Measurements from ENCODE around the gene FGF9. TPM values are rescaled to one million over a fixed set of nuclear protein-coding genes. Genes with fewer than 3 reads are reported as not detected.

The FGF9 gene
- total and polyA plus RNA-seq, 2 of the 8 experiments (the other 6 are each of a cell fraction or from before 2014, with no cell fraction given): 0.02 TPM; not detected in 1

GRCh38 chr13:21735701-21736401 lies 65.0 kb downstream of the FGF9 start:
- Histone ChIP-seq H2BK20ac (ENCODE audit: low read length) (no peak overlapping the region), H3K27me3 (replicated peaks in 1 of 4; ENCODE audit: control insufficient read depth in 3 of 4, extremely low read depth in 1 of 4, insufficient read depth in 3 of 4, low read length in 3 of 4) (no peaks in the 10 kb centered on the region), H3K14ac (ENCODE audit: insufficient read length) (no peak overlapping the region), H4K8ac (ENCODE audit: extremely low read depth, insufficient read depth, low read length) (no peak overlapping the region), H3K9me3 (ENCODE audit: insufficient read depth in 2 of 2, low read depth in 1 of 2, low read length in 1 of 2) (peaks cover 3 to 5% of the 10 kb centered on the region in 2 experiments; a peak in 1 of 4 replicates), H4K91ac (replicated peaks; ENCODE audit: insufficient read length, low read length) (no peak overlapping the region), H3K56ac (replicated peaks; ENCODE audit: insufficient read length, low read depth, low read length) (no peak overlapping the region), H4K5ac (ENCODE audit: insufficient read length, low read depth, low read length) (no peak overlapping the region), H3K36me3 (ENCODE audit: control insufficient read depth in 2 of 4, insufficient read depth in 4 of 4, low read length in 3 of 4) (no peaks in the 10 kb centered on the region), H3K4me3 (ENCODE audit: extremely low read depth in 1 of 4, insufficient read depth in 2 of 4, low read depth in 3 of 4, low read length in 4 of 4) (no peak overlapping the region), H2BK15ac (ENCODE audit: low read length) (no peak overlapping the region), H3K79me1 (ENCODE audit: low read depth, low read length) (no peaks in the 10 kb centered on the region), H3K23me2 (ENCODE audit: low read depth, low read length) (no peaks in the 10 kb centered on the region), H2AFZ (ENCODE audit: low read length) (no peak overlapping the region), H2BK12ac (ENCODE audit: low read depth, low read length) (no peak overlapping the region), H2AK5ac (ENCODE audit: low read depth, low read length) (no peak overlapping the region), H3K23ac (ENCODE audit: insufficient read length) (no peak overlapping the region), H2BK5ac (ENCODE audit: low read depth, low read length) (no peak overlapping the region), H3K9ac (replicated peaks in 1 of 4; ENCODE audit: extremely low read depth in 1 of 4, low read depth in 3 of 4, low read length in 3 of 4) (no peak overlapping the region), H4K20me1 (replicated peaks in 1 of 2; ENCODE audit: control insufficient read depth in 1 of 2, insufficient read depth in 2 of 2, low read length in 2 of 2) (no peaks in the 10 kb centered on the region), H3K18ac (ENCODE audit: extremely low read depth, low read length) (no peak overlapping the region), H3K4me1 (replicated peaks in 1 of 4; ENCODE audit: control insufficient read depth in 3 of 4, insufficient read depth in 4 of 4, low read length in 3 of 4) (peaks cover 0 to 8% (median 0%) of the 10 kb centered on the region in 4 experiments; a peak in 2 of 7 replicates), H3K79me2 (ENCODE audit: control insufficient read depth in 1 of 2, insufficient read depth in 2 of 2, low read length in 2 of 2) (no peaks in the 10 kb centered on the region), H3K27ac (ENCODE audit: low read depth, low read length) (no peak overlapping the region), H3K4ac (replicated peaks; ENCODE audit: insufficient read length, low read depth, low read length) (no peak overlapping the region), H3K4me2 (ENCODE audit: insufficient read depth in 1 of 2, low read depth in 2 of 2, low read length in 2 of 2) (no peak overlapping the region), H2BK120ac (replicated peaks; ENCODE audit: low read depth, low read length) (no peak overlapping the region)
- ChIA-PET POLR2A (ENCODE audit: partially characterized antibody) (interaction anchor here (0.6 kb wide), 1 partner anchor 531 kb away, joined by 5 read pairs; no protein-coding TSS in a partner anchor), CTCF (ENCODE audit: partially characterized antibody) (interaction anchor here (0.6 kb wide), 1 partner anchor 109 kb away, joined by 3 read pairs; no protein-coding TSS in a partner anchor)
- WGBS, 2 experiments (ENCODE audit: extremely low coverage in 1 of 2, insufficient coverage in 1 of 2, insufficient read length in 1 of 2, insufficient replicate concordance in 2 of 2, low coverage in 1 of 2, low lambda C conversion rate in 2 of 2, missing lambda C conversion rate in 1 of 2): 82% methylated on average over 14 of the region's 14 CpGs; no CpG with 5 or more reads in 1 of the 2 experiments
- DNase-seq (ENCODE audit: low read depth in 1 of 2, low spot score in 2 of 2) (no peak), FAIRE-seq (no peak)
- TF ChIP-seq CHD2 (IDR thresholded peaks at IDR 0.05; ENCODE audit: low read length): no peak
- no peak for TF ChIP-seq BACH1 (IDR thresholded peaks at IDR 0.05; ENCODE audit: low read length)
- TF ChIP-seq ZNF274 (IDR thresholded peaks at IDR 0.05; ENCODE audit: borderline replicate concordance, extremely low read depth, low read length): no peak
- no peak for TF ChIP-seq CTBP2 (IDR thresholded peaks at IDR 0.05; ENCODE audit: borderline replicate concordance, insufficient read depth, insufficient read length, low read length)
- TF ChIP-seq E2F6 (IDR thresholded peaks at IDR 0.05): no peak
- no peak for TF ChIP-seq TAF1 (IDR thresholded peaks at IDR 0.05; ENCODE audit: low read depth, low read length)
- TF ChIP-seq SIN3A (conservative IDR thresholded peaks at IDR 0.05 in 1 of 2, IDR thresholded peaks at IDR 0.05 in 1 of 2; ENCODE audit: low read depth in 1 of 2, low read length in 2 of 2): no peak
- no peak for TF ChIP-seq TEAD4 (IDR thresholded peaks at IDR 0.05; ENCODE audit: low read depth, low read length)
- TF ChIP-seq SP2 (IDR thresholded peaks at IDR 0.05; ENCODE audit: low read length): no peak
- TF ChIP-seq RBBP5 (IDR thresholded peaks at IDR 0.05; ENCODE audit: borderline replicate concordance, low read depth, low read length): no peak

Measured in H1 (cell line).